ENCODE results near the gene ATG10. TPM values are rescaled to one million over a fixed set of nuclear protein-coding genes. Genes with fewer than 3 reads are reported as not detected.

The ATG10 gene
- total RNA-seq, 1 experiment from 2014 or later, result 11.8 TPM

DNA sequence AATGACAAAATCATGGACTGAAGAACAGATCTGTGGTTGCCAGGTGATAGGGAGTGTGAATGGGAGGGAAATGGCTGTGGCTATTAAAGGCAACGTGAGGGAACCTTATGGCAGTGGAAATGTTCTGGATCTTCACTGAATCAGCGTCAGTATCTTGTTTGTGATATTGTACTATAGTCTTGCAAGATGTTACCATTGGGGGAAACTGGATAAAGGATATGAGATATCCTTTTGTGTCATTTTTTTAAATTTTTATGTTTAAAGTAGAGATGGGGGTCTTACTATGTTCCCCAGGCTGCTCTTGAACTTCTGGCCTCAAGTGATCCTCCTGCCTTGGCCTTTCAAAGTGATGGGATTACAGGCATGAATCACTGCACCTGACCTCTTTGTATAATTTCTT is 210.8 kb downstream of the ATG10 start:
- TF ChIP-seq, protein P1, sequence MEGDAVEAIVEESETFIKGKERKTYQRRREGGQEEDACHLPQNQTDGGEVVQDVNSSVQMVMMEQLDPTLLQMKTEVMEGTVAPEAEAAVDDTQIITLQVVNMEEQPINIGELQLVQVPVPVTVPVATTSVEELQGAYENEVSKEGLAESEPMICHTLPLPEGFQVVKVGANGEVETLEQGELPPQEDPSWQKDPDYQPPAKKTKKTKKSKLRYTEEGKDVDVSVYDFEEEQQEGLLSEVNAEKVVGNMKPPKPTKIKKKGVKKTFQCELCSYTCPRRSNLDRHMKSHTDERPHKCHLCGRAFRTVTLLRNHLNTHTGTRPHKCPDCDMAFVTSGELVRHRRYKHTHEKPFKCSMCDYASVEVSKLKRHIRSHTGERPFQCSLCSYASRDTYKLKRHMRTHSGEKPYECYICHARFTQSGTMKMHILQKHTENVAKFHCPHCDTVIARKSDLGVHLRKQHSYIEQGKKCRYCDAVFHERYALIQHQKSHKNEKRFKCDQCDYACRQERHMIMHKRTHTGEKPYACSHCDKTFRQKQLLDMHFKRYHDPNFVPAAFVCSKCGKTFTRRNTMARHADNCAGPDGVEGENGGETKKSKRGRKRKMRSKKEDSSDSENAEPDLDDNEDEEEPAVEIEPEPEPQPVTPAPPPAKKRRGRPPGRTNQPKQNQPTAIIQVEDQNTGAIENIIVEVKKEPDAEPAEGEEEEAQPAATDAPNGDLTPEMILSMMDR (conservative IDR thresholded peaks at IDR 0.05; ENCODE audit: low read depth, low read length), result no peak
- no peak for TF ChIP-seq EZH2phosphoT487 (IDR thresholded peaks at IDR 0.05; ENCODE audit: borderline replicate concordance, low read length)
- no peak for TF ChIP-seq EZH2 (IDR thresholded peaks at IDR 0.05; ENCODE audit: low read length, unreplicated experiment)
- no peaks in the 10 kb centered on the region for H4K20me1 ChIP-seq (ENCODE audit: low read length)
- H3K4me3 ChIP-seq (ENCODE audit: low read length), result no peak overlapping the region
- intact Hi-C loops (cut with micrococcal nuclease), result no loop called here
- H3K36me3 ChIP-seq (ENCODE audit: low read depth, low read length), result no peaks in the 10 kb centered on the region
- H3K4me1 ChIP-seq (ENCODE audit: insufficient read depth, low read length), result no peaks in the 10 kb centered on the region
- ATAC-seq, result no peak
- no peak overlapping the region for H3K27ac ChIP-seq (ENCODE audit: low read length)
- H3K9me3 ChIP-seq (ENCODE audit: low read length), result no peaks in the 10 kb centered on the region
- ChIA-PET CTCF (no interaction called here), POLR2A (ENCODE audit: unreplicated experiment) (no interaction called here)
- no peak overlapping the region for H3K9ac ChIP-seq (ENCODE audit: low read length)
- no TSS peak for BruUV-seq (replicated peaks)
- no peak overlapping the region for H2AFZ ChIP-seq (ENCODE audit: low read length)
- H3K79me2 ChIP-seq (ENCODE audit: low read length), result no peaks in the 10 kb centered on the region
- no peak overlapping the region for H3K4me2 ChIP-seq (ENCODE audit: low read length)
- H3K27me3 ChIP-seq (ENCODE audit: low read length), result no peaks in the 10 kb centered on the region
- H3K9me2 ChIP-seq (replicated peaks; ENCODE audit: low read length), result no peaks in the 10 kb centered on the region
- no peak for DNase-seq
- H3F3A ChIP-seq (ENCODE audit: low read length, unreplicated experiment), result no peaks in the 10 kb centered on the region

DNA sequence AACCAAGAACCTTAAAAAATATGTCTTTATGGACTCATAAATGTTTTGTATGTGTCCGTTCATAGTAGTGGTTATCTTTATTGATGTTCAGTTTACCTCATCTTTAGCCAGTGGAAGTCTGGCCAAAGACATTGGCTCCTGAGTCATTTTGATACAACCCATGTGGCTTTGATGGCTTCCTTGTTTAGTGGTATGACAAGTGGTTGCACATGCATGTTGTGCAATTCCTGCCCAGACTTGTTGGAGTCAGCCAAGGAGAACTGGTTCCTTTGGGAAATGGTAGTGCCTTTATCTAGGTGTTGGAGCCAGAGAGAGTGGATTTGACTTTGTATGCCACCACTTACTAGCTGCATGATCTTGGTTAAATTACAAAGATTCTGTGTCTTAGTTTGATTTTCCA is 212.0 kb downstream of the ATG10 start:
- Histone ChIP-seq H3F3A (ENCODE audit: low read length, unreplicated experiment) (no peaks in the 10 kb centered on the region), H4K20me1 (ENCODE audit: low read length) (no peaks in the 10 kb centered on the region), H3K4me1 (ENCODE audit: insufficient read depth, low read length) (no peaks in the 10 kb centered on the region), H3K27me3 (ENCODE audit: low read length) (no peaks in the 10 kb centered on the region), H3K27ac (ENCODE audit: low read length) (no peak overlapping the region), H2AFZ (ENCODE audit: low read length) (no peak overlapping the region), H3K36me3 (ENCODE audit: low read depth, low read length) (no peaks in the 10 kb centered on the region), H3K9ac (ENCODE audit: low read length) (no peak overlapping the region), H3K4me2 (ENCODE audit: low read length) (no peak overlapping the region), H3K79me2 (ENCODE audit: low read length) (no peaks in the 10 kb centered on the region), H3K9me3 (ENCODE audit: low read length) (no peaks in the 10 kb centered on the region), H3K9me2 (replicated peaks; ENCODE audit: low read length) (no peaks in the 10 kb centered on the region), H3K4me3 (ENCODE audit: low read length) (no peak overlapping the region)
- DNase-seq (peak; percentile 48), ATAC-seq (no peak)
- BruUV-seq (replicated peaks), result no TSS peak
- TF ChIP-seq, protein P1 (conservative IDR thresholded peaks at IDR 0.05; ENCODE audit: low read depth, low read length), result no peak
- no peak for TF ChIP-seq EZH2phosphoT487 (IDR thresholded peaks at IDR 0.05; ENCODE audit: borderline replicate concordance, low read length)
- TF ChIP-seq EZH2 (IDR thresholded peaks at IDR 0.05; ENCODE audit: low read length, unreplicated experiment), result no peak
- POLR2A ChIA-PET (ENCODE audit: unreplicated experiment), result no interaction called here
- intact Hi-C loops (cut with micrococcal nuclease), result no loop called here
- CTCF ChIA-PET, result no interaction called here

DNA sequence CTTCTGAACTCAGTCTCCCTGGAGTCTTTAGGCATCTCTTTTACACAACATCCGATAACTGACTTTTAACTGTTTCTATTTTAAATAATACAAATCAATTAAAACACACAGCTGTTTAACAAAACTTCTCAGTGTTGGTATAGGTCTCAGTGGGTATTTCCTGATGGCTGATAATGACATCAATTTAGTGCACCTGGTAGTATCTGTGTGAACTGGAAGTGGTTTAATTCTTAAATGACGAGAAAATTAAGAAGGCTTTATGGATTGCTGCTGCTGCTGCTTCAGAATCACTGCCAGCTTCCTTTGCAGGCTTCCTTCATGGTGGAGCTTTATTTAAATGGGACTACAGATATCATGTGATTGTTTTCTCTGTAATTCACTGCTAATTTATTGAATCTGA is 214.0 kb downstream of the ATG10 start:
- ChIA-PET CTCF (no interaction called here), POLR2A (ENCODE audit: unreplicated experiment) (no interaction called here)
- Histone ChIP-seq H3K4me1 (ENCODE audit: insufficient read depth, low read length) (no peaks in the 10 kb centered on the region), H3K4me3 (ENCODE audit: low read length) (no peak overlapping the region), H2AFZ (ENCODE audit: low read length) (no peak overlapping the region), H3K9me2 (replicated peaks; ENCODE audit: low read length) (no peaks in the 10 kb centered on the region), H3F3A (ENCODE audit: low read length, unreplicated experiment) (no peaks in the 10 kb centered on the region), H3K9ac (ENCODE audit: low read length) (no peak overlapping the region), H3K79me2 (ENCODE audit: low read length) (no peaks in the 10 kb centered on the region), H3K27me3 (ENCODE audit: low read length) (no peaks in the 10 kb centered on the region), H3K4me2 (ENCODE audit: low read length) (no peak overlapping the region), H3K36me3 (ENCODE audit: low read depth, low read length) (no peaks in the 10 kb centered on the region), H4K20me1 (ENCODE audit: low read length) (no peaks in the 10 kb centered on the region), H3K27ac (ENCODE audit: low read length) (no peak overlapping the region), H3K9me3 (ENCODE audit: low read length) (no peaks in the 10 kb centered on the region)
- intact Hi-C loops (cut with micrococcal nuclease), result no loop called here
- no TSS peak for BruUV-seq (replicated peaks)
- DNase-seq, result no peak
- TF ChIP-seq EZH2 (IDR thresholded peaks at IDR 0.05; ENCODE audit: low read length, unreplicated experiment), result no peak
- TF ChIP-seq, protein P1 (conservative IDR thresholded peaks at IDR 0.05; ENCODE audit: low read depth, low read length), result no peak
- no peak for TF ChIP-seq EZH2phosphoT487 (IDR thresholded peaks at IDR 0.05; ENCODE audit: borderline replicate concordance, low read length)
- ATAC-seq, result no peak
